CD4-positive, alpha-beta T cell treated with Interleukin-17A for 4 hours (primary cell): ENCODE measurements around the gene SYTL2.
"Not testable (repeated sequence)": the region's sequence is repeated elsewhere in the genome, so short reads cannot be mapped to it uniquely, and the experiment has no call there.

Experiments used
- DNase-seq: peaks from one replicate; pipeline ENCODE4 v3.0.0-alpha.2; 2020; ENCODE audit warnings: mixed read lengths

Gene SYTL2

DNA sequence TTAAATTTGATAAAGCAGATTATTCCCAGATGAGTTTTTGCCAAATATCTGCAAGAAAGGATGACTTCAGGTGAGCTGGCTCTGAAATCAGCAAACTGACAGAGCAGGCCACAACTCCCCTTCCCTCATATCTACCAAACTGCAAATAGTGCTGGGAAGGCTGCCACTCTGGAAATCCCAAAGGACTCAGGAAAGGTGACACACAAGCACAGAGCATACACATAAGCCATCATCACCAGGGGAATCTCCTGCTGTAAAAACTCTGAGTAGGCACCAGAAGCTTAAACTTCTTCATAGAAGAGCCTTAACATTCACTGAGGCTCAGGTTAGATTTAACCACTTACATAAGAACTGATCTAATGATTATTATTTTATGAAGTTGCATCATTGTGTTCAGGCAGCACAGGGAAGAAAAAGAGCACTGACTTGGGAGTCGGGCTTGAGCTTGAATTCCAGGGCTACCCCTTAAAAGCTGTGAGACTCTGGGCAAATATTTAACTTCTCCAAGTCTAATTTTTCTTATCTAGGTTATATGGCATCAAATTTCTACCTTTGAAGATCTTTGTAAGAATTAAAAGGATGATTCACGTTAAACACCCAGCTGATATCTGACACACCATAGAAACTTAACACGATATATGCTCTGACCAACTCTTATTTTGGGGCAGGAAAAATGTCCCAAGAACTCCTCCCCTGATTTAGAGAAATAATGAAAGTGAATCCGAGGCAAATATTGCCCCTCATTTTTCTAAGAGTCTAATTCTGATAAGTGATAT lies 15.0 kb downstream of the SYTL2 start:
- no peak for DNase-seq

DNA sequence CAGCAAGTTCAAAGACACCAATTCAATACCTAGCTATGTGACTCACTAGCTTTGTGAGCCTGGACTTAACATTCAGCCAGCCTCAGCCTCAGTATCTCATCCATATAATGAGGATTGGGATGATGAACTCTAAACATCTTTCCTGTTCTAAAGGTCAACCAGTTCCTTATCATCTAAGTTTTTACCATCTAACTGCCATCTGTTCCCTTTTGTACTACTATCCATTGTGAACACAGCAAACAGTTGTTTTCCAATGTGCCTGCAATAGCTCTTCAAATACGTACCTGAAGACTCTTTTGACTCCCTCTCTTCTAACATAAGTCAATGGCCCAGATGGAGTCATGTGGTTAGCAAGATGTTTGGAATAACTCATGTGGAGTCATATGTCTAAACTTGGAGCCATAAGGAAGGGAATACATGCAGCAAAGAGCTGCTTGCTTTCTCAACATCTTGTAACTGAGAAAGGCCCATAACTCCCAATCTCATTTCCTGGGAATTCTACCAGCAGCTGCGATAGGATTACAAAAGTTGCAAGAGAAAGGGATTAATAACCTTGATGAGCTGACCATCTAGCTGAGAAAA lies 19.4 kb downstream of the SYTL2 start:
- DNase-seq: no peak

DNA sequence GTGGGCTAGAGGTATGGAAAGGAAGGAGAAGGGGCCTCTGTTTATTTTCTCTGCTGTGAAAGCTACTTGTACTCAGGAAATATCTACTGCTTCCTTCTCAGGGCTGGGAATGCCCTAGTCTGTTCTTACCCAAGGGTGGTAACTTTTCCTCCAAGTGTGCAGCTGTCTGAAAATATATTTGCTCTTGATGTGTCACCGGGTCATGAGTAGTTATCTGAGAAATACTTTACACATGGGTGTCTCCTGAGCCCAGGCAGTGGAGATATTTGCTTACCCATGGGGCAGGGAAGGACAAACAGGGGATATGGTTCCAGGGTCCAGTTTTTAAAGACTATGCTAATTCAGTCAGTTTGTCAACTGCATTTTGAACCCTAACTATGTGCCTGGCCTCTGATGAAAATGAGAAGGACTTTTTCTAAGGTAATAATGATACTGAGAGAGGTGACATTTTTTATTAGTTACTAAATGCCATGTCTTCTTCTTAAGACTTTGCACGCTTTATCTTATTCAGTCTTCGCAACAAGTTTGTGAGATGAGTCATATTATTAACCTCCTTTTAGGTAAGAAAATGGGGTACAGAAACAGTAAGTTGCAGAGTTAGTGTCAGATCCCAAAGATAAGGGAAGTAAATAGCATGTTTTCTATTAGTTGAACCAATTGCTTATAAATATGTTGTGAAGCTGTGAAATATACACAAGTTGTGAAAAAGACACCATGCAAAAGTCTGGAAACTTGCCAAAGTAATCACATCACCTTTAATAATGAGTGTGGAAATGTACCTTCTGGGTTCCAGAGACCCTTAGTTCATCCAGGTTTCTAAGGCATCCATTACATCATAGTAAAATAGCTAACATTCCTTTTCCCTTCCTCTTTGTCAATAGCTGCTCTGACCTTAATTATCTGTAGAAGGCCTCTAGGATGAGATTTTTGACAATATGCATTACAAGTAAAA lies 22.9 kb downstream of the SYTL2 start:
- DNase-seq: no peak

DNA sequence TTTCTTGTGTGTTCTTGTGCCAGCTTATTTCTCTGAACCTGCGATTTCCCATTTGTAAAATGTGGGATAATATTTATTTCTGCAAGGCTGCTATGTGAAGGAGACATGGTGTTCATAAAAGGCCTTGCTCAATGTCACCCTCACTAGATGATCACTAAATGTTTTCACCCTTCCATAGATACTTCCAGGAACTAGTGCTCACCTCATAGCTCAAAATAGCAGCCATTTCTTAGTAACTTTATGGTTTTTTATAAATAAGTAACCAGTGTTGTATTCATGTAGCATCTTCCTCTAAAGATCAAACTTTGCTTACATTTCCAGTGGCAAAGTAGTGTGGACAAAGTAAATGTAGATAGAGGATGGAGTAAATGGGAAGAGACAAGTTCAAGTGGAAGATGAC lies 23.8 kb downstream of the SYTL2 start:
- no peak for DNase-seq

DNA sequence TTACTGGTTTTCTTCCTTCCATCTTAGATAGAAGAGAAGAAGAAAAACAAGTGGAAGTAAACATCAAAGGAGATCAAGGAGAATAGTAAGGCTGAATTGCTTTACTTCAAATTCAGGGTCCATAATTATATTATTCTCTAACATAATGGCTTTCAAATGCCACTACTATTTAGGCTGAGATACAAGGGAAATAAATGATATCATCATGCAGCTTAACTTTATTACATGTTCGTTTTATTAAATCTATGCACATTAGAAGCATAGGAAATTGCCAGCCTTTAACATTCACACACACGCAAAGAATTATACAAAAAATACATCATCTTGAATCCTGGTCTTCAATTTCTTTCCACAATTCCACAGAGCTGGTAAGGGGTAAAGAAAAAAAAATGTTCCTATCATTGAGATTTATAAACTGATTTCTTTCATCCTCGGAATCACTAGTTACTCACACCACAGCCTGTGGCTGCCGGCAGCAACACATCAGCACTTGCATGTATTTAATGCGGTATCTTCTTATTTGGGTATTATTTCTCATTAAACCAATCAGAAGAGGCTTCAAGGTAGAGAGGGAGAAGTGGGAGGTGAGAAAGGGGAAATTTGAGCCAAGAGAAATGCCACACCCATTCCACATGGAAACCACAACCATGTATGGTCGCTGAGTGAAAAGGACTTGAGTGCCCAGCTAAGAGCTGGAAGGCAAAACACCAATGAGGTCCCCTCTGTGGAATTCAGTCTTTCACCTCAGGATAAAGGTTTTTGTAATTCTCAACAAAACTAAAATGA lies 26.3 kb downstream of the SYTL2 start:
- DNase-seq: no peak

DNA sequence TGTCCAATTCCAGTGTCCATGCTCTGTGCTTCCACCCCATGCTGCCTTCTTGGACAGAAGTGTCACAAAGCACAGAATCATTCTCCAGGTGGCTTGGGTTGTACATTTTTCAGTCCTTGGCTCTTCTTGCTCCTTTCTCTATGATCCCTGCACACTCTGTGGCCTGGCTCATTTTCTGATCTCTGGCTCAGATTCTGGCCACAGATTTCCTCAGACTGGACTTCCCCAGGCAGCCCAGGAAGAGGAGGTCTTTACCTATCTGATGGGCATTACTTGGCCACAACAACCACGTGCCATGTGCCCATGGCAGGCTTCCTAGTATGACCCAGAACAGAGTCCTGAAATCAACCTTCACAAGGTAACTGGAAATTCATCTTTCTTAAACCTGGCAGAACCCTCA lies 27.2 kb downstream of the SYTL2 start:
- no peak for DNase-seq

DNA sequence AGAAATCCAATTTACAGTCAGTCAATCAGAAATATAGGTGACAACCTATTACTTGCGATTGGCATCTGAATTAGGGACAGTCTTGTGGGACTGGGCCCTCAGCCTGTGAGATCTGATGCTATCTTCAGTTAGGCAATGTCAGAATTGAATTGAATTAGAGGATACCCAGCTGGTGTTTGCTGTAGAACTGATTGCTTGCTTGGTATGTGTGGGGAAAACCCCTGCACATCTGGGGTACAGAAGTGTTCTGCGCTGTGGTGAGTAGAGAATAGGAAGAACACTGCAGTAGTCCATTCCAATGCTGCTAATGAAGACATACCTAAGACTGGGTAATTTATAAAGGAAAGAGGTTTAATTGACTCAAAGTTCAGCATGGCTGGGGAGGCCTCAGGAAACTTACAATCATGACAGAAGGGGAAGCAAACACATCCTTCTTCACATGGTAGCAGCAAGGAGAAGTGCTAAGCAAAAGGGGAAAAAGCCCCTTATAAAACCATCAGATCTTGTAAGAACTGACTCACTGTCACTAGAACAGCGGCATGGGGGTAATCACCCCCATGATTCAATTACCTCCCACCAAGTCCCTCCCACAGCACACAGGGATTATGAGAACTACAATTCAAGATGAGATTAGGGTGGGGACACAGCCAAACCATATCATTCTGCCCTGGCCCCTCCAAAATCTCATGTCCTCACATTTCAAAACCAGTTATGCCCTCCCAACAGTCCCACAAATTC lies 30.0 kb downstream of the SYTL2 start:
- not testable (repeated sequence) for DNase-seq

DNA sequence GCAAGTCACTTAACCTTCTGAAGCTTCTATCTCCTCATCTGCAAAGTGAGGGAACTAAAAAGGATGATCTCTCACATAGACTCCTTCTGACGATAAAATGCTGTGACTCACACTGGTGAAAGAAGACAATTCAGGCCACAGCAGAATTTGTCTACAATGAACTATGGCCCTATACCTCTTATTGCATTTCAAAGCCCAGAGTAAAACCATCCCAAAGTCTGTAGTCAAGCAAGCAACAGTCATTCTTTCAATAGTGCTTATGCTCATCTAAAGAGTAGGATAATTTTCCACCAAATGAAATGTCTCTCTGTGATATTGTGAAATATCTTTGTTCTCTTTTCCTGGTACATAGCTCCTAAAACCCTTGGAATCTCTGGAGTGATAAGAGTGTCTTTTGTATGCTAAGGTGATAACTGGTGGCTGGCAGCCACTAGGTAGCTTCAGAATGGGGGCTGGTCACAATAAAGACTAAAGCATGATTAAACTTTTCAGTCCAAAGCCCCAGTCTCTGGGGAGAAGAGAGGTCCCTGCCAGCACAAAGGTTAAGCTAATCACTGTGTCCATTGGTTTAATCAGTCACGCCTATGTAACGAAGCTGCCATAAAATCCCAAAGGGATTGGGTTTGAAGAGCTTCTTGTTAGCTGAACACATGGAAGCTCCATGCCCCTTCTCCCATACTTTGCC lies 30.8 kb downstream of the SYTL2 start:
- DNase-seq: no peak

DNA sequence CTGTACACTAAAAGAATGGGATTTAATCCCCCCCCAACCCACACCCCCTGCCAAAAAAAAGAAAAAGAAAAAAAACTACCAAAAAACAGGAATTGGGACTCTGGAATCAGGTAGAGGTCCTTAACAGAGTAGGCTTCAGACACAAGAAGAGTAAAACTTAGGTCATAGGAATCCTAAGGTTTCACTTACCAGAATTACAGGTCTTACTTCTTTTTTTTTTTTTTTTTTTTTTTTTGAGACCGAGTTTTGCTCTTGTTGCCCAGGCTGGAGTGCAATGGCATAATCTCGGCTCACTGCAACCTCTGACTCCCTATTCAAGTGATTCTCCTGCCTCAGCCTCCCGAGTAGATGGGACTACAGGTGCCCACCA lies 33.4 kb downstream of the SYTL2 start:
- DNase-seq: not testable (repeated sequence)

DNA sequence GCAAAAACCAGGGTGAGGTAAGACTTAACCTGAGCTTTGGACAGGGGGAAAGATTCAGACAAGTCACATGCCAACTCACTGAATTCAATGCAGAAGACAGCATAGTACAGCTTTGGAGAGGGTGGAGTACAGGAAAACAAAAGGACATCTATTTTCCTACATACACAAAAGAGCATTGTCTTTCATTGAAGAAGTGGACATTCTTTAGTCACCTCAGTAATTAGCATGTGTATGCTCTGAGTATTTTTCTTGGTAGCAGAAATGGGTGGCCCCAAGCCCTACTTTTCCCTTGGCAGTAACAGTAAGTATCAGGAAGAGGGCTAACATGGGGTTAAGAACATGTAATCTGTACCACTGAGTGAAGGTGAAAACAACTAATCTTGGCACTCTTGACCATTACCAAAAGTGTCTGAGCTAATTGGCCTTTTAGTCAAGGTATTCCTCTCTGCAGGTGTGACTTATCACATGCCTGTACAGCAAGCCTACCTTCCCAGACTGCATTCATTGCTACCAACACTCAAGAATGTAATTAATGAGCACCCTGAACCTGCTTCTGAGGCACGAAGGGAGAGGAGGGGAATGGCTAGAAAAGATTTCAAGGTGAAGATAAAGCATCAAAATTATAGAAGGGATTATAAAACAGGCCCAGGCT lies 33.9 kb downstream of the SYTL2 start:
- DNase-seq: no peak

DNA sequence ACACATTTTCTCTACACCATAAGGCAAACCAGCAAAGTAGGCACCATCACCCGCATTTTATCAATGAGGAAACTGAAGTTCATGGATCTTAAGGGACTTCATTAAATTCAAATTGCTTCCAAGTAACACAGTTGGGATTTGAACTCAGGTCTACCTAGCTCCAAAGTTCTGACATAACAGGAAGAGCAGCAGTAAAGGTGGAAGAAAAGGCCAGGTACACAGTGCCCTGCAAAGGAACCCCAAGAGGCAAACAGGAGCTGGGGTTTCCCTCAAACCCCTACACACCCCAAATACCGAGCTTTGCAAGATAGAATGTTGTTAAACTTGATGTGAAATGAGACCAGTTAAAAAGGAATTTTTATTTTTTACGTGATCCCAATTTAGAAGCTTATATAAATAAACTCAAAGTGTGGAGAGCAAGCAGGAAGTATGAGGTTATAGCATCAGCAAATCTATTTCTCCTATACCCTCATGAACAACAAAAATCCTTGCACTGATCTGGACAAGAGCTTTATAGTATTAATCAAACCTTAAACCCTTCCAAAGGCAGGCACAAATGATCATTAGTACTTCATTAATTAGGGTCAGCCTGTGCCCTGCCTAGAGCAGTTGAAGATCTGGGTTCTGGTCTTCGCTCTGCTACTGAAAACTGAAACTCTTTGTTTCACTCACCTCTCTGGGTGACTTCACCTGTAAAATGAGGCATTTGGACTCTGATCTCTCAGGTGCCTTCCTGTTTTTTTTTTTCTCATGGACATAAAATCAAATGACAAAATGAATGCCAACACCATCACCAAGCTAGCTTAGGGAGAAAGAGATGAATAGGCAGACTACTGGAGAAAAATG lies 36.5 kb downstream of the SYTL2 start:
- DNase-seq: no peak

DNA sequence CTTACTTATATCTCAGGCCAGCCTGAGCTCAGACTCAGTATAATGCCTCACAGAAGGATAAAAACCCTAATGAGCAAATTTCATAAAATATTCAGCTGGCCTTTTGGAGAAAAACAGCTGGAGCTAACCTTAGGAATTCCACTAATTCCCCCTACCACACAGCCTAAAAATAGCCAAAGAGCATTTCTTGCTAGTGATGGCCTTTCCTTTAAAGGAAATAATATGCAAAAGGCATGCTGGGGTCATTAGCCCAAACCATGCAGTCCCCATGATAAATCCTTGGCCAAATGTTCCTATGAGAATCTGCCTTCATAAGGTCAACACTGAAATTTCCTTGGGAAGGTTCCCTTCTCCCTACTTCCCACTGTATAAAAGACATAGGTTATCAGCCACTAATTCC lies 38.2 kb downstream of the SYTL2 start:
- DNase-seq: no peak

DNA sequence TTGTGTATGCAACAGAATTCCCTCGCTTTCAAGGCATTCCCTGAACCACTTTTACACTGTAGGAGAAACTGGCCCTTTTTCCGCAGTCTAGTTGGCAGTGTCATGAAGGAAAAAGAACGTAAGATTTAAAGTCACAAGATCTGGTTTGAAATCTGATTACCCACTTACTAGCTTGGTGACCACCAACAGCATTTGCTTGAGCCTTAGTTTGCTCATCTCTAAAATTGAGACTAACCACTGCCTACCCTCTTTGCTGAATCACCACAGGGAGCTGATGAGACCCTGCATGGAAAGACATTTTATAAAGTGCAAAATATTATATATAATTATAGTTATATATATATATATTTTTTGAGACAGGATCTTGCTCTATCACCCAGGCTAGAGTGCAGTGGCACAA lies 39.4 kb downstream of the SYTL2 start:
- no peak for DNase-seq

DNA sequence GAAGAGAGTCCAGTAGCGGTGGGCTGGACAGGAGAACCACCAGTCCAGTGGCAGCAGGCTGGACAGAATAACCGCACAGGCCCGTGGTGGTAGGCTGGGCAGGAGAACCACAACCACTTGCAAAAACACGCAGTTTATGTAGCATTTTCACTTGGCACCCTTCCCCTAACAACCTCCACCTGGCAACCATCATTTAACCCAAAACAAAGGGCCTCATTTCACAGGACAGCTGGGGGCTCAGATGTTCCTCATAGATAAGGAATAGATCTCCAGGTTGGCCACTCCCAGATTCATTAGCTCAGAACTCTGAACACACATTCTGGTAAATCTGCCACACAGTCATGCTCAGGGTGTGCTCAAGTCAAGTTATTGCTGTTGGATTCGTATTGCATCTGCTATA lies 41.2 kb downstream of the SYTL2 start:
- no peak for DNase-seq

DNA sequence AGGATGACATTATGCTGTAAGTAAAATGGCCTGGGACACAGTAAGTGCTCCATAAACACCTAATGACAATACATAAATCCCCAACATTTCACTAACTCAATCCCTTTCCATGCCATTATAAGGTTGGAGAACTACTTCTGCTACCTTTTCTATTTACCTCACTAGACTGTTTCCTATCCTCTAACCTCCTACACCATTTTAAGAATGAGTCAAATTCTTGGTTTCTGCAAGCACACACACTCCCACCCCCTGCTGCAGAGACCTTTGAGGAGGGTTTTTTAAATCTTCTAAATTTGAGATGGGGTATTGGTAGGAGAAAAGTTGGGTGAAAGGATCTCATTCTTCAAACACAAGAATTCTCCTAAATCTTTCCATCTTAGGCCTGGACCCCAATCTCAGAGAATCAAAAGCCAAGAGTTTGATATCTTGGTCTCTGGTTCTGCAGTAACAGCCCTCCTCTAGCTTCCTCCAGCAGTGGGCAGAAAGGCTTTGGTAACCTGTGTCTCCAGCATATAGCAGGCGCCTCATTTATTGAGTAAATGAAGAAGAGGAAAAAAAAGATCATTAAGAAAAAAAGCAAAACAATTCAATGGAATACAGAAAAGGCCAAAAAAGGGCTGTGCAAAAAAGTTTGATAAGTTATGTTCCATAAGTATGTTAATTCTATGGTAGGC lies 42.3 kb downstream of the SYTL2 start:
- DNase-seq: no peak

DNA sequence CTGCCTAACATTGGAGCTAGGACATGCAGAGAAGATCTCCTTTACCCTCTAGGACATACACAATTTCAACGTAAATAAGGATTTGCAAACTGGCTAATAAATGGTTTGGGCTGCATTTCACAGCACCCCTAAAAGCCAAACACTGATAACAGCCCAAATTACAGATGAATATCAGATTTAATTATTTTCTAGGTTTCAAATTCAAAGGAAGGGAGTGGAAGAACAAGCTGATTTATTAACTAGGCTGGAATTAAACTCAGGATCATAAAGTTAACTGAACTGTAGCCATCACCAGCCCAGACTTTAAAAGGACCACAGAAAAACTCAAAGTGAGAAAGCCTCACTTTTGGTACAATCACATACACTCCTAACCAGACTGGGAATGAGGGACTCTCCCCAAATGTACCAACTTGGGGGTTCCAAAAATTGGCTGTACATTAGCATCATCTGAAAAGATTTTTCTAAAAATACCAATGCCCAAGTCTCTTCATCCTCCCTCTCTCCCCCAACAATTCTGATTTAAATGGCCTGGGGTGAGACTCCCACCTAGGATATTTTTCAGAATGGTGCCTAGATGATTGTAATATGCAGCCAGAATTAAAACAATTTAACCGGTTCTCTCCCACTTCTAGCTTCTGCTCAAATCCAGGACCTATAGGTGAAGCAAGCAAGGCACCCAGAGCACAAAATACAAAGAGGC lies 43.5 kb downstream of the SYTL2 start:
- DNase-seq: no peak

DNA sequence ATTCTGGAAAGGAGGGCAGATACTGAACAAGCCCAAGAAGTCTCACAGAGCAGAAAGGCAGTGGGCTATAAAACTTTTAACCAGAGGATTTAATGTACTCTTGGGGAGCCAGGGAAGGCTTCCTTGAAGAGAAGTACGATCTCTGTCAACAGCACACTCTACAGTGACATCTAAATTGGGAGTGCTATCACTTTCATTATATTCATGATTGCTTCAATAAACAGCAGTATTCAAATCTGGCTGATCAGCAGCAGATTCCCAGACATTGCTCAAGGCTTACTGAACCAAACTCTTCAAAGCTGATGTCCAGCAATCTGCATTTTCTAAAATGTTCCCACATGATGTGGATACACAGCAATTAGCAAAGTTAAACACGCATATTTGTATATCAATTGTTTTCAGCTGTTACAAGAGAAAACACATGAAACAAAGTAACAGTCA lies 44.2 kb downstream of the SYTL2 start:
- DNase-seq: no peak

DNA sequence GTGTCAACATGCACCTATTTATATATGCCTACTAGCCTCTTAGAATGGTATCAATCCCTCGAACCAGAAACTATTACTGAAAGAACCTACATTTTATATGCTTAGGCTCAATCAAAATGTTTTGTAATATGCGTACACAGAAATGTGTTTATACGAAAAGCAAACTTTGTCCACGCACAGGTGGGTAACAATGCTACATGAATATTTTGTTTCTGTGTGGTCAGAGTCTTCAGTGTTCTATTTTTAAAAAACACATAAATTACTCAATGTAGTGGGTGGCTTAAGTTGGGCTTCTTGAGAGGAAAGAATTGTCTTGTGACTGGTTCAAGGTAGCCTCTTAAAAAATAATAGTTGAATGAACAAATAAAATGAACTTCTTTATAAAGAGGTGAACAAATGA lies 46.1 kb downstream of the SYTL2 start:
- DNase-seq: no peak

DNA sequence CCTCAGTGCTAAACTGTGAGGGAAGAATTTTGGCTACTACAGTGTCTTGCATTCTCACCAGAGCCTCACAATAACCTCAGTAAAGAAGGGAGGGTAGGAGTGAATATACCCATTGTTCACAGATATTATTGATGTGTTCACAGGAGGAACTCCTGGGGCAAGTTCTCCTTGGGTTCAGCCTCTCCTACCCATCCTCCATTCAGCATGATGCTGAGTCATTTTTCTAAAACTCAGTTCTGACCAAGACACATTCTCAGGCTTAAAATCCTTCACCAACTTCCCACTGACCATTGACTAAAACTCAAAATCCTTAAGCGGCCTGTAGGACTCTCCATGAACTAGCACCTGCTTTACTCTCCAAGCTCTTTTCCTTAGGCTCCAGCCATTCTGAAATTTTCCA lies 48.7 kb downstream of the SYTL2 start:
- DNase-seq: no peak
